Skin epidermis (tissue), 12 donors: ENCODE results near the gene ZNF710.

ENCODE experiments used
- H3K27ac ChIP-seq, 21 experiments: fragments of 200-600 bp; sonication (generic) in 11 of 21; one replicate each; pipeline ENCODE4 v1.5.0; 2020; ENCODE audit warnings: mild to moderate bottlenecking in 3 of 21, inconsistent platforms in 2 of 21, moderate library complexity in 2 of 21
- H3K4me3 ChIP-seq, 7 experiments: fragments of 200-600 bp; sonication (generic) in 2 of 7; one replicate each; pipeline ENCODE4 v1.5.0; 2020; ENCODE audit warnings: inconsistent platforms in 2 of 7, mild to moderate bottlenecking in 2 of 7, moderate library complexity in 1 of 7

ZNF710 gene

DNA sequence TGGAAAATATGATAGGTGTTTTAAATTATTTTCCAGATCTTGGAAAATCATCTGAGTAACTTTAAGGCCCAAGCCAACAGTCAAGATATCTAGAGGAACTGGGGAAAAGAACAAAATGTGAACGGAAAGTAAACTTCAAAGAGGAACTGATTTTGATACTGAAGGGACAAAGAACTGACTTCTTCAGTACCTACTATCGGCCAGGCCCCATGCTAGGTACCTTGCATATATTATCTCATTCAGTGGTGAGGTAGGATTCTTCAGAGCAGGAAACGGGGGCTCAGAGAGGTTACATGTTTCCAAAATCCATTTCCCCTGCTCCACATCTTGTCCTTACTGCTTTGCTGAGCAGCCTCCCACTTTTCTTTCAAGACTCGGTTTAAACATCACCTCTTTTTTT is 9.8 kb upstream of the ZNF710 start:
- H3K4me3 ChIP-seq, result no peak overlapping the region
- no peak overlapping the region for H3K27ac ChIP-seq

DNA sequence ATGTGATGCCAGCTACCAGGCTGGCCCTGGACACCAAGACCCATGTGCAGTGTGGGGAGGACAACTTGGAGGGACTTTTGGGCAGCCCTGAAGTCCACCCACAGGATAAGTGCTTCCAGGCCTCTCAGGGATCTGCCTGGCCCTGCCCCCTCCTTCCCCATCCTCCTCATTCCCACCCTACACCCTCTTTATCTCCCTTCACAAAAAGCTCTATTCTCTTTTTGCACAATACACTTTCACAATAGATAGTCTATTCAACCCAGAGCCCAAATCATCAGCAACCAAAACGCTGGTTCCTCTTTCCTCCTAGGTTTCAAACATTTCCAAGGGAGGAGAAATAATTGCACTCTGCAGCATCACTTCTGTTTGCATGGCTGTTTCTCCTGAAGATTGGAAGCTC is 7.8 kb upstream of the ZNF710 start:
- H3K27ac ChIP-seq, result no peak overlapping the region
- H3K4me3 ChIP-seq, result no peak overlapping the region

DNA sequence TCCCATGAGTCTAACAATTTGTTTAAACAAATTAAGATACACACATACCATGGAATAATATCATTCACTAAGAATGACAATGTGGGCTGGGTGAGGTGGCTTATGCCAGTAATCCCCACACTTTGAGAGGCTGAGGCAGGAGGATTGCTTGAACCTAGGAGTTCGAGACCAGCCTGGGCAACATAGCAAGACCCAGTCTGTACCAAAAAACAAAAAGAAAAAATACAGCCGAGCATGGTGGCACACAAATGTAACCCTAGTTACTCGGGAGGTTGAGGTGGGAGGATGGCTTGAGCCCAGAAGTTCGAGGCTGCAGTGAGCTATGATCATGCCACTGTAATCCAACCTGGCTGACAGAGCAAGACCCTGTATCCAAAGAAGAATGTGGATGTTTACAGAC is 4.0 kb upstream of the ZNF710 start:
- H3K27ac ChIP-seq, result no peak overlapping the region

DNA sequence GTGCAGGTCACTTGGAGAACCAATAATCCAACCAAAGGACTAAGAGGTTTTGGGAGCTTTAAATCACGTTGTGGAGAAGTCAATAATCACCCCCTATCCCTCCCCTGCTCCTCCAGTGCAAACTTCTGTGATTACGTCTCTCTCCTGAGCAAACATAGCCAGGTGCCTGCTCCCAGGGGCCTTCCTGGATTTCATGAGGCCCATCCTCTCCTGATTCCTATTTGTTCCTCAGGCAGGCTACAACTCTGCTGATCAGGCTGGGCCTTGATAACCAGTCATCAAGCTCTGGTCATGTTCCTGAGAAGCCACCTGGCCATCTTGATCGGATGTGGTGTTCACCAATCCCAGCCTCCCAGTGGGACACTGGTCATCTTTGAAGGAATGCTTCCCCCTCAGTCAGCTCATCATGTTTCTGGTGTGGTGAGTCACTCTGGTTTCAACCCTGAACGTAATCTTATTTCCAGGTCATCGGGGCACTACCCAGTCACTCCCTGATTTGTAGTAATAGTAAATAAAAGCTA is 2.9 kb upstream of the ZNF710 start:
- H3K27ac ChIP-seq, result peak overlapping the region in 3 of 21 experiments; percentile 4 to 20 (median 17)

More for the DNA sequence above, 4.0 kb upstream of the ZNF710 start:
- H3K4me3 ChIP-seq, result no peak overlapping the region

DNA sequence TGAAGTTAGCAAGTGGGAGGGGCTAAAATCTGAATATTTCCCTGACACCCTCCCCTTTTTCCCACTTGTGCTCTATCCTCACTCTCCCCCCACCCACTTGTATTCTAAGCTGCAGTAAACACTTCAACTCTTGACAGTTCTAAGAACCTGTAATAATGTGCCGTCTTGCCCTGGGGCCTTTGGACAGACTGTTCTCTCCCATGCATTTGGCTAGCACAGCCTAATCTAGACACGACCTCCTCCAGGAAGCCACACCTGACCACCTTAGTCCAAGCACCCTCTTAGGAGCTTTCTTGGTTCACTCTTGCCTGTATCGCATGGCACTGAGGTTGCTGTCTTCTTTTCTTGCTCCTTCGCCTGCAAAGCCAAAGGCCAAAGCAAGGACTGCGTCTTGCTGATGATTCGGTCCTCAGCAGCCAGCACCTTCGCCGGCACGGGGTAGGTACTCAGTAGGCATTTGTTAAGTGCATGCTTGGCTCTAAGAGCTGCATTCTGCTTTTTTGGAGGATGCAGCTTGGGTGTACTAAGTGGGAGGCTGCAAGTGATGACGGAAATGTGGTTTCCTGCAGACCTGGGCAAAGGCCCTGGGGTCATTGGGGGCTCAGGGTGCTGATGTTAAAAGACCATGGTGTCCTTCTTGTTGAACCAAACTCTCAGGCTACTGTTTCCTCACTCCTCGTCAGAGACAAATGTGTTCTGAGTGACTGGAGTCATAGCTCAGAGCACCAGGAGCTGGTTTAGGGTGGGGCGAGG is 2.0 kb upstream of the ZNF710 start:
- peak overlapping the region in 17 of 21 experiments; percentile 4 to 98 (median 93) for H3K27ac ChIP-seq
- peak overlapping the region in 1 of 7 experiments; percentile 51 for H3K4me3 ChIP-seq

More for the DNA sequence above, 2.9 kb upstream of the ZNF710 start:
- no peak overlapping the region for H3K4me3 ChIP-seq

DNA sequence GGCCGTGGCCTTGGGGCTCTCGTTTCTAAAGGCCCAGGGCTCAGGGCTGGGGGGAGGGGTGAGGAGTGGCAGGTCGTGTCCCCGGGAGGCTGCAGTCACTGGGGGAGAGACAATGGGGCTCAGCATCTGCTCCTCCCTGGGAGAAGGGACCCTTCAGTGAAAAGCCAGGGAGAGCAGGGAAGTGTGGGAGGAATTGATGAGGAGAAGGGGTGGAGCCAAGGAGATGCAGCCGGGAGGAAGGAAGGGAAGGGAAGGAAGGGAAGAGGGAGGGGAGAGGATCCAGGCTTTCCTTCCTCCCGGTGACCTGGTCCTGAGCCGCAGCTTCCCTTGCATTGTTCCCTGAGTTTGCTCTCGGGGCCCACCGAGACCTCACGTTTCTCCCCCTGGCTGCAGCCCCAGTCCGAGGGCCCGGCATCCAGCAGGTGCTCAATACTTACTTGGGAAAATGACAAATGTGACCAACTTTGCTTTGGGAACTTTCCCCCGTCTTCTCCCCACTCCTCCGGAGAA is 1.4 kb upstream of the ZNF710 start:
- Histone ChIP-seq H3K4me3 (peak overlapping the region; percentile 38 to 84 (median 70)), H3K27ac (peak overlapping the region in 20 of 21 experiments; percentile 76 to 99 (median 94))

DNA sequence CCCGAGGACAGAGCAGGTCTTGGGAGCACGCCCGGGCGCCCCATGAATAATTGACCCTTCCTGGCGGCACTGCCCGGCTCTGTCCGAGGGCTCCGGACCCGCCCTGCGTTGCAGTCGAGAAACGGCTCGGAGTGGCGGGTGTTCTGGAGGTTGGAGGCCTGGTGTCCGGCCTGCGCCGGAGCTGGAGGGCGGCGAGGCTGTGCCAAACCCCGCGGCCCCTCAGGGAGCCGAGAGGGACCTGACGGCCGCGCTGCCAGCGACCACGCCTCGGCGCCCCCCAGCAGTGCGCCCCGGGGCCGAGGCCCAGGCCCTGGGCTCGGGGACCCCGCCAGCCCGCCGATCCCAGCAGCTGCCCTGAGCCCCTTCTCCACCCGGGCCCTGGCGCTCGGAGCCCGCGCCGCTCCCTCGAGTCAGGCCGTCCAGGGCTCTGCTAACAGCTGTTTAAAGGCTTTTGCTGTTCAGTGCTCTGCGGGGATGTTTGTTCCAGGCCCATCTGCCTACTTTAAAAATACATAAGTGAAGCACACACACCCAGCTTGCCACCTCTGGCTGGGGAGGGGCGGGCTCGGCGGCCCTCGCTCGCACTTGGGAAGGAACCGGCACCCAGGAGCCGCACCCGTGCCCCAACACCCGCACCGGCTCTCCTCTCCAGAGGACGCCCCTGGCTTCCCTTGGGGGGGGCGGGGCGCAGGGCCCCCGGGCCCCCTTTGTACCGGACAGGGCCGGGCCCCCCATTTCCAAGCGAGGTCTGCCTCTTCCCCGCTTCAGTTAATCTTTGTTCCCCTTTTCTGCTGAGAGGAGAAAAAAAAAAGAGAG is 730 bp upstream of the ZNF710 start:
- Histone ChIP-seq H3K4me3 (peak overlapping the region; percentile 38 to 84 (median 70)), H3K27ac (peak overlapping the region; percentile 76 to 99 (median 94))

DNA sequence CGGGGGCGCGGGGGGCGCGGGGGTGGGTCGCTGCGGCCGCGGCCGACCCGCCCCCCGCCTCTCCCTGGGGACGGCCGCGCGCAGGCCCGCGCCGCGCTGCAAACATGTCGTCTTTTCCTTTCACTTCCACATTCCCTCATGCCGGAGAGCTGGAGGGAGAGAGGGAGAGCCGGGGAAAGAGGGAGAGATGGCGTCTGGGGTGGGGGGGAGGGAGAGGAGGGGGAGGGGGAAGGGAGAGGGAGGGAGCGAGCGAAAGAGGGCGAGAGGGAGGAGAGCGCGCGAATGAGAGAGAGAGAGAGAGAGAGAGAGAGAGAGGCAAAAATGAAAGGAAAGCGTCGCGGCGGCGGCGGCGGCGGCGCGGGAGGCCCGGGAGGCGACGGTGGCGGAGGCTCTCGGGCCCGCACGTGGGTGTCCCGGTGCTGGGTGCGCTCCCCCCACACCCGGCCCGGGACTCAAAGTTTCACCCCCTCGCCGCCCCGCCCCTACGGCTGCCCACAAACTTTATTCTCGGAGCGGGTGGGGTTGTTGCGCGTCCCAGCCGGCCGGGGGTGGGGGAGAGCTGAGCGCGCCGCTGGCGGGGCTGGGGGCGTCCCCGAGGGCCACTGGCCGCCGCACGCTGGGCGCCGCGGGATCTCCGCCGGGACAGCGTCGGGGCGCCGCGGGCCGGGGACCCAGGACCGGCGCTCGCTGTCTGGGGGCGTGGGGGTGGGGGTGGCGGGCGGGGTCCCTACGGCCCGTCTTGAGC is 731 bp downstream of the ZNF710 start:
- Histone ChIP-seq H3K4me3 (peak overlapping the region; percentile 69 to 93 (median 77)), H3K27ac (peak overlapping the region; percentile 94 to 99 (median 98))

DNA sequence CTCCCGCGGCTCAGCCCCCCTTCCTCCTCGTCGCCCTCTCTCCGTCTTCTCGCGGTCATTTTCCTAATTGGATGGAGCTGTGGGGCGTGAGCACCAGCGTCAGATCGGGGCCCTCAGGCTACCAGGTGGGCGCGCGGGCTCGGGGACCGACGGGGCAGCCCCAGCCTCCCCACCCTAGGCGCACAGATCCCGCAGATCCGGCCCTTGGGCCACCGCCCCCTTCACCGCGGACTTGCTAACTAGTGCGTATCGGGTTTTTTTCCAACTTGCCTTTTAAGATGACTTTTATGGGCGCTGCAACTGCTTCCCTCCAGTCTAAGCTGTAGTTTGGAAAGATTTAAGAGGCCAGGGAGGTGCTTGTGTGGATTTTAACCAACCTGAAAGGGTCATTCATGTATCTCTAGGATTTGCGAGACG is 1.3 kb downstream of the ZNF710 start:
- peak overlapping the region; percentile 69 to 93 (median 77) for H3K4me3 ChIP-seq
- H3K27ac ChIP-seq, result peak overlapping the region; percentile 94 to 99 (median 98)

DNA sequence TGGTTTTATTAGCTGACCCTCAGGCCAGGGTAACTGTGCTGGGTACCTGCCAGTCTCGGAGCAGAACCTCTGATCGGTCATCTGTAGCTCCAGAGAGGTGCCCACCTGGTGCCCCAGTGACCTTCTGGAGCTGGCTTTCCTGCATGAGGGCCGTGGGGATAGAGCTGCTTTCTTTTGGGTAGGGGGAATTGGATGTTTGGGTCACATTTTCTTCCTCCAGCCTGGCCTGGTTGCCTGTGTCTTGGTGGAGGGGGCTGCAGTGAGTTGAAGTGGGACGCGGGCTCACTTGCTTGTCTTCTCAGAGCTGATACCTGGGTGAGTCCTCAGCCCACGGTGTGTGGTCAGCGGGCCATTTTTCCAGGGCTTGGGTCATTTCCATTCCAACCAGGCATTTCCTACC is 2.6 kb downstream of the ZNF710 start:
- H3K27ac ChIP-seq, result peak overlapping the region in 20 of 21 experiments; percentile 61 to 99 (median 98)
- H3K4me3 ChIP-seq, result peak overlapping the region in 6 of 7 experiments; percentile 6 to 84 (median 74)

DNA sequence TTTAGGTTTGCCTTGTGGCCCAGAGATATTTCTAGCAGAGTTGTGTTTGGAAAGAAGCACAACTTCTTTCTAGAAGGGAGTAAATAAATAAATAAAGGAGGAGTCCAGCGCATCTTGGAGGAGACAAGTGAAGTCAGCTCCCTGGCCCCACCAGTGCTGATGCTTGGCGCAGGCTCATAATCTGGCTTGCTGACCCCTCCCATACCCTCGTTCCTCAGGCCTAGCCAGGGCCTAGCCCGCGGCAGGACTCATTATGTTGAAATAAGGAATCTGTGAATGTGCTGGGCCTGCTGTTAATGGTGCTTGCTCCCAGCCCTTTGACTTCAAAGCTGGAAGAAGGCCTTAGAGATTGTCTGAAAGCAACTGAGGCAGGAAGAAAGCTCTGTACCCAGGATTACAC is 3.1 kb downstream of the ZNF710 start:
- peak overlapping the region in 3 of 7 experiments; percentile 6 to 77 (median 77) for H3K4me3 ChIP-seq
- peak overlapping the region in 20 of 21 experiments; percentile 61 to 99 (median 98) for H3K27ac ChIP-seq

DNA sequence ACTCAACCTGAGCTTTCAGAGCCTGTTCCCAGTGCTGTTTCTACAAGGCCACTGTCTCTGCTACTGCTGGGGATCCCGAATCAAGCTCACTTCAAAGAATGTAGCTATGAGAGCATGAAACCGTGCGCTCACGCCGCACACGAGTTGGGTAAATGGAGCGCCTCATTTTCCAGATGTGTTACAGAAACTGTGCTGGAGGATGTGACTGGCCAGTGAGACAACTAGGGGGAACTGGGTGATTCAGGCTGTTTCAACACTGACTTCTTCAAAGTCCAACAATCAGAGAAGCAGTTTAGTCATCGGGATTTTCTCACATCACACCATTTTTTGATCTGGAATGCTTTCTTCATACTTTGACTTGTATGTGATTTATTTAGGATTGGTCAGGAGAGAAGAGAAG is 3.5 kb downstream of the ZNF710 start:
- H3K4me3 ChIP-seq, result peak overlapping the region in 1 of 7 experiments; percentile 77

DNA sequence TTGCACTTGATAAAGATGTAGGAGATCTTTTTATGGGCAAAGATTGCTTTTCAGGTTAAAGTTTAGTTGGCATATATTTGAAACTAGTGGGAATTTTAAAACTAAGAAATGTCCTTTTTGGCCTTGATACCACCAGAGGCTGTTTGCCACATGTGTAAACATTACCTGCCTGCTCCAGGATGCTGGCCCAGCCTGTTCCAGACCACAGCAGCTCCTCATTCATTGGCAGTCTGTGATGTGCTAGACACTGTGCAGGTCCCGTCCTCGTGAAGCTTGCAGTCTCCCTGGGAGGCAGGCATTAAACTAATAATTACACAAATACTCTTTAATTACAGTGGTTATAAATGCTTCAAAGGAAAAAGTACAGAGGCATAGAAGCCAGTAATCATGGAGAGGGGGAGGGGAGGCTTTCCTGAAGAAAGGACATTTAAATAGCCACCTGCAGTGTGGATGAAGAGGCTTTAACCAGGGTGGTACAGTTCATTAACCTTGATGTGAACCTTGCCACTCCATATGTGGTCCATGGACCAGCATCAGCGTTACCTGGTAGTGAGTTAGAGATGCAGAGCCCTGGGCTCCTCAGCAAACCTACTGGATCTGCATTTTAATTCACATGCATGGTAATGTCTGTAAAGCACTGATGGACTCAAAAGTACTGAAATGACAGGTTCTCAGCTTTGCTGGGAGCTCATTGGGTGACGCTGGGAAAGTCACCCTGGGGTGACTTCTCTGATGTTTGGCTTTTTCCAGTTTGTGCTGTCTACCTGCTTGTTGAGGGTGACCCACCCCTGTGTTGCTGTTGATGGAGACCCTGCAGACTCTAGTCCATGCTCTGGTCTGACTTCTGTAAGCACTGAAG is 5.3 kb downstream of the ZNF710 start:
- H3K27ac ChIP-seq, result peak overlapping the region in 15 of 21 experiments; percentile 17 to 99 (median 98)
- H3K4me3 ChIP-seq, result no peak overlapping the region

More for the DNA sequence above, 3.5 kb downstream of the ZNF710 start:
- peak overlapping the region in 20 of 21 experiments; percentile 61 to 99 (median 98) for H3K27ac ChIP-seq

DNA sequence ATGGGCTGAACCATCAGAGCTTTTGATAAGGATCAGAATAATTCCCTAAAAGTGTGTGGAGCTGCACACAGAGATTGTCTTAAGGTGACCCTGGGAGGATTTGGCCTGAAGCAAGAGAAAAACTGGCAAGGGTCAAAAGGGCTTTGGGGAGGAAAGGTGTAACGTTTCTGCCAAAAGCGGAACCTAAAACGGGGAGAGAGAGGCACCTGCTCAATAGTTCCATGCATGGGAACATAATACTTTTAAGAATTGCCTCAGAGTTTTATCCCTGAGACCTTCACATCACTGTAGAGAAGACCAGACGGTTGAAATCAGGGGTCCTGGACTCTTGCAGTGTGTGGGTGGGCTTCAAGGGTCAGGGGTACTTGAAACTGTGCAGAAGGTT is 5.9 kb downstream of the ZNF710 start:
- peak overlapping the region in 5 of 21 experiments; percentile 1 to 99 (median 19) for H3K27ac ChIP-seq
- H3K4me3 ChIP-seq, result no peak overlapping the region

DNA sequence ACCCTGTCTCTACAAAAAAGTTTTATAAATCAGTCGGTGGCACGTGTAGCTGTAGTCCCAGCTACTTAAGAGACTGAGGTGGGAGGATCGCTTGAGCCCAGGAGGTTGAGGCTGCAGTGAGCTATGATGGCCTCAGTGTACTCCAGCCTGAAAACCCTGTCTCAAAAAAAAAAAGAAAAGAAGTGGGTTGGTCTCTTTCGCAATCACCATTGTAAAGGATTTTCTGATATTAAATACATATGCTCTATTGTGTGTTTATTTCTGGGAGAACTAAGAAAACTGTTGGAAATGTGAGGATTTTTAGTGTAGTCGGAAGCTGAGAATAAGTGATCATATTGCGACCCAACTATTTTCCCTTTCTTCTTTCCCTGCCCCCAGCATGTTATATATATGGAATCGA is 7.5 kb downstream of the ZNF710 start:
- no peak overlapping the region for H3K27ac ChIP-seq

DNA sequence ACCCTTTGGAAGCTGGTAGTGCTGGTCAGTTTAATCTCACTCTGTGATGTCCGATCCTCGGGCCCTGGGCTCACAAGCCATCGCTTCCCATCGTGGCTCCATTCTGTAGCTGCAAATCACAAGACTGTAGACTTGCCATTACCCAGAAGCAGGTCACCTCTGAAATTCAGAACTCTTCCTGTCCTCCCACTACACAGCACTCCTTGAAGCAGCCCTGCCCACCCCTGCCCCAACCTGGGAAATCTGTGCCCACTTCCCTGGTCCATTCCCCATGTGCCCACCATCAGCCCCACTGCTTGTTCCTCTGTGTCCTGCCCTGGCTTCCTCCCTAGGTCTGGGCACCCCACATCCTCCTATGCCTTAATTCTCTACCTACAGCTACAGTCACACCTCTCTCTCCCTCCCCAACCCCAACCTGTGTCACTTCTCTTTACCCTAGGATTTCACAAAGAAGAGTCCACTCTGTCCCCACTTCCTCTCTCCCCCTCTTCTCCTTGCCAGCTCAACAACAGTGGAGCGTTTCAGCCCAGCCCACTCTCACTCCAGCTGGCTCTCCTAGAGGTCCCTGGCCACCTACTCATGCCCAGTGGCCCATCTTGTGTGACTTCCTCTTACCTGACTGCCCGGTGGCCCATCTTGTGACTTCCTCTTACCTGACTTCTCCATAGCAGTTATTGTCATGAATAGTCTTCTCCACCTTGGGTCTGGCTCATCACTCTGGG is 8.3 kb downstream of the ZNF710 start:
- peak overlapping the region in 3 of 21 experiments; percentile 12 to 60 (median 18) for H3K27ac ChIP-seq
- no peak overlapping the region for H3K4me3 ChIP-seq

More for the DNA sequence above, 7.5 kb downstream of the ZNF710 start:
- H3K4me3 ChIP-seq, result no peak overlapping the region

DNA sequence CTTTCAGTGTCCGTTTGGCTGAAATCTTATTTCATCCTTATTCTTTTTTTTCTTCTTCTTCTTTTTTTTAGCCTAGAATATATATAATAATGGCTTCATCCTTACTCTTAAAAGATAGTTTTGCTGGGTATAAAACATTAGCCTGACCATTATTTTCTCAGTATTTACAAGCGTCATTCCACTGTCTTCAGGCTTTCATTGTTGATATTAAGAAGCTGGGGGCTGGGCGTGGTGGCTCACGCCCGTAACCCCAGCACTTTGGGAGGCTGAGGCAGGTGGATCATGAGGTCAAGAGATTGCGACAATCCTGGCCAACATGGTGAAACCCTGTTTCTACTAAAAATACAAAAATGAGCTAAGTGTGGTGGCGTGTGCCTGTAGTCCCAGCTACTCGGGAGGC is 10.6 kb downstream of the ZNF710 start:
- no peak overlapping the region for H3K27ac ChIP-seq
- H3K4me3 ChIP-seq, result no peak overlapping the region

DNA sequence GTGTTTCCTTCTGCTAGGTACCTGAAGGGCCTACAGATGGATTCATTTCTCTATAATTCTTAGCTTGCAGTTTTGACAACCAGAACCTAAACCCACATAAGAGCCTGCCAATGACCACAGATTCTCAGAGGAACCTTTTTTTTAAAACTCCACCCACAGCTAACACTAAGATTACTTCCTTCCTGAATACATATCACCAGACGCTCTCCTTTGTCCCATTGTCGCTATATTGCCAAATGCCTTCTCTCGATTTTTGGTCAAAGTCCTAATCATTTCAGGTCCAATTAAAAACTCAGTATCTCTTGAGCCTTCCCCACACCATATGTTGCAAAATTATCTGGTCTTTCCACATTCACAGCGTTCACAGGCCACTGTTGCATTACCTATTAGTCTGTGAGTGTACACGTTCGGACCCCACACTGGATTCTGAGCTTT is 12.4 kb downstream of the ZNF710 start:
- no peak overlapping the region for H3K4me3 ChIP-seq
- peak overlapping the region in 8 of 21 experiments; percentile 10 to 72 (median 39) for H3K27ac ChIP-seq
